ENCODE measurements around the gene TBCEL.

TBCEL gene

DNA sequence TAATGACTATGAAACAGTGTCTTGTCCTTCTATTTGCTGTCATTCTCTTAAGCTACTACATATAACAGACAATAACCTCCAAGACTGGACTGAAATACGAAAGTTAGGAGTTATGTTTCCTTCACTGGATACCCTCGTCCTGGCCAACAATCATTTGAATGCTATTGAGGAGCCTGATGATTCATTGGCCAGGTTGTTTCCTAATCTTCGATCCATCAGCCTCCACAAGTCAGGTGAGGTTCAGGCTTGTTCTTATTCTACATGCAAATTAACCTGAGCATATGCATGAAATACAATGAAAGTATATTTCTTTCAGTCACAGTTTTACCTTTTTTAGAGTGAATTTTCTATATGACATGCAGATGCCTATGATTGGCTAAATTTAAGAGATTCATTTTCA lies 31.2 kb downstream of the TBCEL start:
- no peak overlapping the region for H3K4me3 ChIP-seq (ENCODE audit: low read depth in 1 of 2, low read length in 2 of 2)
- H3K4me2 ChIP-seq (ENCODE audit: insufficient read depth, low read length) = no peak overlapping the region
- no peaks in the 10 kb centered on the region for H4K20me1 ChIP-seq (ENCODE audit: insufficient read depth, low read length)
- no peaks in the 10 kb centered on the region for H3K9me3 ChIP-seq (ENCODE audit: insufficient read depth, low read length, severe bottlenecking)
- H3K9ac ChIP-seq (ENCODE audit: low read depth, low read length) = no peak overlapping the region
- H3K36me3 ChIP-seq (ENCODE audit: insufficient read depth, low read length) = peaks cover 37% of the 10 kb centered on the region
- ATAC-seq (ENCODE audit: insufficient read depth, low read depth) = no peak
- H3K27ac ChIP-seq (ENCODE audit: low read length) = no peak overlapping the region
- H3K79me2 ChIP-seq (ENCODE audit: insufficient read depth, low read length) = no peaks in the 10 kb centered on the region
- H3K27me3 ChIP-seq (ENCODE audit: insufficient read depth, low read length, poor library complexity) = no peaks in the 10 kb centered on the region
- H3K4me1 ChIP-seq (ENCODE audit: insufficient read depth, low read length) = no peaks in the 10 kb centered on the region
- H2AFZ ChIP-seq (ENCODE audit: low read depth, low read length) = no peak overlapping the region
- no peak for TF ChIP-seq EZH2 (IDR thresholded peaks at IDR 0.05; ENCODE audit: borderline replicate concordance, low read depth, low read length, severe bottlenecking)
- TF ChIP-seq, protein P1, sequence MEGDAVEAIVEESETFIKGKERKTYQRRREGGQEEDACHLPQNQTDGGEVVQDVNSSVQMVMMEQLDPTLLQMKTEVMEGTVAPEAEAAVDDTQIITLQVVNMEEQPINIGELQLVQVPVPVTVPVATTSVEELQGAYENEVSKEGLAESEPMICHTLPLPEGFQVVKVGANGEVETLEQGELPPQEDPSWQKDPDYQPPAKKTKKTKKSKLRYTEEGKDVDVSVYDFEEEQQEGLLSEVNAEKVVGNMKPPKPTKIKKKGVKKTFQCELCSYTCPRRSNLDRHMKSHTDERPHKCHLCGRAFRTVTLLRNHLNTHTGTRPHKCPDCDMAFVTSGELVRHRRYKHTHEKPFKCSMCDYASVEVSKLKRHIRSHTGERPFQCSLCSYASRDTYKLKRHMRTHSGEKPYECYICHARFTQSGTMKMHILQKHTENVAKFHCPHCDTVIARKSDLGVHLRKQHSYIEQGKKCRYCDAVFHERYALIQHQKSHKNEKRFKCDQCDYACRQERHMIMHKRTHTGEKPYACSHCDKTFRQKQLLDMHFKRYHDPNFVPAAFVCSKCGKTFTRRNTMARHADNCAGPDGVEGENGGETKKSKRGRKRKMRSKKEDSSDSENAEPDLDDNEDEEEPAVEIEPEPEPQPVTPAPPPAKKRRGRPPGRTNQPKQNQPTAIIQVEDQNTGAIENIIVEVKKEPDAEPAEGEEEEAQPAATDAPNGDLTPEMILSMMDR (IDR thresholded peaks at IDR 0.05; ENCODE audit: borderline replicate concordance, extremely low read depth, low read length, poor library complexity, severe bottlenecking) = no peak
- DNase-seq = no peak

DNA sequence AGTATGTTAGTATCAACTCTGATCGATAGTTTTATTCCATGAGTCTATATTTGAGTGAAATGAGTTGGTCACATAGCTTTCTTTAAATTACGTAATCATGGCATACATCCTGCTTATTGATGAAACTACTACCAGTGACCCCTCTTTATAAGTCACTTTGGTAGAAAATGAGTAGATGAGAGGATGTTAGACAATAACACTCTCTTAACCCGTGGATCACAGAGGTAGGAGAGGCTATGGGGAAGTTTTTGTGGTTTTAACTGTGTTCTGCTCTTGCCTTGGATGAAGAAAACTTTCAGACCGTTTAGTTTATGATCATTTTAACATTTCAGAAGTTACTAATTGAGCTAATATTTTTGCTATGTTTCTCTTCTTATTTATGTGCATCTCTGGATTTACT lies 34.0 kb downstream of the TBCEL start:
- ATAC-seq (ENCODE audit: insufficient read depth, low read depth) = no peak
- no peak for TF ChIP-seq EZH2 (IDR thresholded peaks at IDR 0.05; ENCODE audit: borderline replicate concordance, low read depth, low read length, severe bottlenecking)
- TF ChIP-seq, protein P1 (IDR thresholded peaks at IDR 0.05; ENCODE audit: borderline replicate concordance, extremely low read depth, low read length, poor library complexity, severe bottlenecking) = no peak
- H4K20me1 ChIP-seq (ENCODE audit: insufficient read depth, low read length) = no peaks in the 10 kb centered on the region
- no peak overlapping the region for H3K4me3 ChIP-seq (ENCODE audit: low read depth in 1 of 2, low read length in 2 of 2)
- H2AFZ ChIP-seq (ENCODE audit: low read depth, low read length) = no peak overlapping the region
- no peaks in the 10 kb centered on the region for H3K79me2 ChIP-seq (ENCODE audit: insufficient read depth, low read length)
- H3K4me2 ChIP-seq (ENCODE audit: insufficient read depth, low read length) = no peak overlapping the region
- no peaks in the 10 kb centered on the region for H3K27me3 ChIP-seq (ENCODE audit: insufficient read depth, low read length, poor library complexity)
- no peak overlapping the region for H3K27ac ChIP-seq (ENCODE audit: low read length)
- H3K4me1 ChIP-seq (ENCODE audit: insufficient read depth, low read length) = no peaks in the 10 kb centered on the region
- no peak for DNase-seq
- H3K9me3 ChIP-seq (ENCODE audit: insufficient read depth, low read length, severe bottlenecking) = no peaks in the 10 kb centered on the region
- H3K9ac ChIP-seq (ENCODE audit: low read depth, low read length) = no peak overlapping the region
- H3K36me3 ChIP-seq (ENCODE audit: insufficient read depth, low read length) = peaks cover 43% of the 10 kb centered on the region

DNA sequence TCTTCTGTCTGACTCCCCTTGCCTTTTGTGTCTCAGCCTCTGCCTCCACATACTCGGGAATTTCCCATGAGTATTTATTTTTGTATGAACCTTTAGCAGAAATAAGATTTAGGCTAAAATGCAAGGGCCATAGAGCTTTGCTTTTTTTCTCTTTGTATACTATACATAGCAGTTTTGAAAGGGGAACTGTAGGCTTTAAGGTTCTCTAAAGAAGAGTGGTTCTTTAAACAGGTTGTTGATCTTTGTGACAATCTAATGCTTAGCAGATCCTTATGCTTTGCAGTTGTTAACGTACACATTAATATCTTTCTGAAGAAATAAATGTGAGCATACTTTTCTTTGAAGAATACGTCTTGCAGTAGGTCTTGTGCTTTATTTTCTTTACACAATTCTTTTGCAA lies 35.0 kb downstream of the TBCEL start:
- Histone ChIP-seq H4K20me1 (ENCODE audit: insufficient read depth, low read length) (no peaks in the 10 kb centered on the region), H3K79me2 (ENCODE audit: insufficient read depth, low read length) (no peaks in the 10 kb centered on the region), H3K9ac (ENCODE audit: low read depth, low read length) (no peak overlapping the region), H3K27me3 (ENCODE audit: insufficient read depth, low read length, poor library complexity) (no peaks in the 10 kb centered on the region), H3K9me3 (ENCODE audit: insufficient read depth, low read length, severe bottlenecking) (no peaks in the 10 kb centered on the region), H3K4me1 (ENCODE audit: insufficient read depth, low read length) (no peaks in the 10 kb centered on the region), H3K4me3 (ENCODE audit: low read depth in 1 of 2, low read length in 2 of 2) (no peak overlapping the region), H3K36me3 (ENCODE audit: insufficient read depth, low read length) (peaks cover 33% of the 10 kb centered on the region), H3K4me2 (ENCODE audit: insufficient read depth, low read length) (no peak overlapping the region), H2AFZ (ENCODE audit: low read depth, low read length) (no peak overlapping the region), H3K27ac (ENCODE audit: low read length) (no peak overlapping the region)
- TF ChIP-seq, protein P1 (IDR thresholded peaks at IDR 0.05; ENCODE audit: borderline replicate concordance, extremely low read depth, low read length, poor library complexity, severe bottlenecking) = no peak
- TF ChIP-seq EZH2 (IDR thresholded peaks at IDR 0.05; ENCODE audit: borderline replicate concordance, low read depth, low read length, severe bottlenecking) = no peak
- ATAC-seq (ENCODE audit: insufficient read depth, low read depth) = no peak
- no peak for DNase-seq

DNA sequence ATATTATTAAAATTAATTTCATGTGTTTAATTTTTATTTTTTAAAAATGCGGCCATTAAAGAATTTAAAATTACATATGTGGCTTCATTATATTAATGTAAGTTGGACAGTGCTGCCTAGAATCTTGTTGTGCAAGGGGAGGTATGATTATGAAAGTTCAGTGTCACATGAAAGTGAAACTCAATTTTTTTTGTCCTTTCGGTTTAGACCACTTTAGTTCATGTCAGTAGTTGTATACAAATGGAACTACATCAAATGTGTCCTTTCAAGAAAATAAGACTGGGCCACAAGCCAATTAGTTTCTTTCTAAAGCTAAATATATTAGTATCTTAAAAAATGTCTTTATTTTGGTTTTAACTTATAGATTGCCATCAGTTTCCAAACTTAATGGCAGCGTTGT lies 35.7 kb downstream of the TBCEL start:
- TF ChIP-seq EZH2 (IDR thresholded peaks at IDR 0.05; ENCODE audit: borderline replicate concordance, low read depth, low read length, severe bottlenecking) = no peak
- TF ChIP-seq, protein P1 (IDR thresholded peaks at IDR 0.05; ENCODE audit: borderline replicate concordance, extremely low read depth, low read length, poor library complexity, severe bottlenecking) = no peak
- no peak overlapping the region for H3K4me2 ChIP-seq (ENCODE audit: insufficient read depth, low read length)
- H2AFZ ChIP-seq (ENCODE audit: low read depth, low read length) = no peak overlapping the region
- no peak overlapping the region for H3K9ac ChIP-seq (ENCODE audit: low read depth, low read length)
- H3K36me3 ChIP-seq (ENCODE audit: insufficient read depth, low read length) = peaks cover 28% of the 10 kb centered on the region
- H3K27me3 ChIP-seq (ENCODE audit: insufficient read depth, low read length, poor library complexity) = no peaks in the 10 kb centered on the region
- H3K4me1 ChIP-seq (ENCODE audit: insufficient read depth, low read length) = no peaks in the 10 kb centered on the region
- H4K20me1 ChIP-seq (ENCODE audit: insufficient read depth, low read length) = no peaks in the 10 kb centered on the region
- H3K4me3 ChIP-seq (ENCODE audit: low read depth in 1 of 2, low read length in 2 of 2) = no peak overlapping the region
- ATAC-seq (ENCODE audit: insufficient read depth, low read depth) (no peak), DNase-seq (no peak)
- no peaks in the 10 kb centered on the region for H3K79me2 ChIP-seq (ENCODE audit: insufficient read depth, low read length)
- H3K9me3 ChIP-seq (ENCODE audit: insufficient read depth, low read length, severe bottlenecking) = no peaks in the 10 kb centered on the region
- H3K27ac ChIP-seq (ENCODE audit: low read length) = no peak overlapping the region
